Lung microvascular endothelial cell (primary cell): ENCODE data around the gene CDH18. TPM values are rescaled to one million over a fixed set of nuclear protein-coding genes. Genes with fewer than 3 reads are reported as not detected.

ENCODE experiments used
- DNase-seq, 2 donors: peaks; one replicate each; pipeline versions ENCODE4 v3.0.0 to v3.0.0-alpha.2; 2010; ENCODE audit warnings: low read depth in 2 of 2
- total RNA-seq: library from RNA; depleted of rRNA; stranded (reverse); fragments of >200 nt; gene quantifications from 2 replicates; pipeline ENCODE4 v1.2.1, GENCODE V29; 2014

Gene CDH18
- total RNA-seq, 1 donor from 2014 or later, result not detected

- DNase-seq, result no peak
These were observed 499.2 kb downstream of the CDH18 start for GRCh38 chr5:19488786-19489185.

- no peak for DNase-seq
These were observed 500.5 kb downstream of the CDH18 start for GRCh38 chr5:19487480-19487879.

GRCh38 chr5:19479562-19479961, 508.4 kb downstream of the CDH18 start:
- no peak for DNase-seq

GRCh38 chr5:19462019-19462418, 526.0 kb downstream of the CDH18 start:
- no peak for DNase-seq

GRCh38 chr5:19424506-19424905, 563.5 kb downstream of the CDH18 start:
- no peak for DNase-seq
